Mesendoderm (in vitro differentiated cells): Measurements from ENCODE around the gene EMID1.

Source experiments
- DNase-seq: peaks from one replicate; pipeline ENCODE4 v3.0.0; 2013
- H2AK5ac ChIP-seq: 2 replicates; pipeline ENCODE4 v1.6.1; 2013; ENCODE audit warnings: low read length, inconsistent platforms
- H2BK120ac ChIP-seq: 2 replicates; pipeline ENCODE4 v1.6.1; 2013; ENCODE audit warnings: low read depth, mild to moderate bottlenecking, low read length, moderate library complexity, mixed read lengths
- H2BK15ac ChIP-seq: replicated peaks from 2 replicates; pipeline ENCODE4 v1.6.1; 2013; ENCODE audit warnings: low read depth, mild to moderate bottlenecking, moderate library complexity
- H2BK5ac ChIP-seq: 2 replicates; pipeline ENCODE4 v1.6.1; 2013; ENCODE audit warnings: low read length, inconsistent platforms
- H3K18ac ChIP-seq: 2 replicates; pipeline ENCODE4 v1.6.1; 2013; ENCODE audit warnings: mild to moderate bottlenecking, low read length, mixed read lengths
- H3K23ac ChIP-seq: one replicate; pipeline ENCODE4 v1.6.1; 2013; ENCODE audit warnings: low read length
- H3K27ac ChIP-seq: 2 replicates; pipeline ENCODE4 v1.5.1; 2013; ENCODE audit warnings: low read depth, mild to moderate bottlenecking, inconsistent platforms, low read length, moderate library complexity
- H3K27me3 ChIP-seq: 2 replicates; pipeline ENCODE4 v1.6.1; 2013; ENCODE audit warnings: low read length, control low read depth, mild to moderate bottlenecking, inconsistent platforms; ENCODE audit not compliant: insufficient read depth, poor library complexity
- H3K36me3 ChIP-seq: 2 replicates; pipeline ENCODE4 v1.6.1; 2013; ENCODE audit warnings: low read length, inconsistent platforms; ENCODE audit not compliant: control insufficient read depth, insufficient read depth
- H3K4ac ChIP-seq: one replicate; pipeline ENCODE4 v1.6.1; 2013; ENCODE audit warnings: low read depth, mild to moderate bottlenecking, low read length, moderate library complexity
- H3K4me1 ChIP-seq: 2 replicates; pipeline ENCODE4 v1.6.1; 2013; ENCODE audit warnings: low read depth, low read length, inconsistent platforms; ENCODE audit not compliant: control insufficient read depth
- H3K4me2 ChIP-seq: 2 replicates; pipeline ENCODE4 v1.6.1; 2013; ENCODE audit warnings: low read length
- H3K4me3 ChIP-seq: 2 replicates; pipeline ENCODE4 v1.5.1; 2013; ENCODE audit warnings: mild to moderate bottlenecking, low read length
- H3K56ac ChIP-seq: one replicate; pipeline ENCODE4 v1.6.1; 2013; ENCODE audit warnings: low read length
- H3K79me1 ChIP-seq: 2 replicates; pipeline ENCODE4 v1.6.1; 2013; ENCODE audit warnings: low read length, inconsistent platforms
- H3K79me2 ChIP-seq: 2 replicates; pipeline ENCODE4 v1.6.1; 2013; ENCODE audit warnings: mild to moderate bottlenecking, low read length; ENCODE audit not compliant: control insufficient read depth, insufficient read depth
- H3K9ac ChIP-seq: 2 replicates; pipeline ENCODE4 v1.6.1; 2013; ENCODE audit warnings: low read length, inconsistent platforms
- H4K5ac ChIP-seq: one replicate; pipeline ENCODE4 v1.6.1; 2013; ENCODE audit warnings: low read length
- H4K8ac ChIP-seq: one replicate; pipeline ENCODE4 v1.6.1; 2013; ENCODE audit warnings: low read depth, mild to moderate bottlenecking, control low read depth, low read length, moderate library complexity
- WGBS: extraction: QIAGEN DNeasy Blood & Tissue Kit; methylation state at CpG from one replicate; pipeline ENCODE4 v1.1.7; 2013; ENCODE audit warnings: low lambda C conversion rate, missing lambda C conversion rate; ENCODE audit not compliant: insufficient coverage; ENCODE audit errors: extremely low coverage; 5-methylcytosine and 5-hydroxymethylcytosine counted together

Gene EMID1

DNA sequence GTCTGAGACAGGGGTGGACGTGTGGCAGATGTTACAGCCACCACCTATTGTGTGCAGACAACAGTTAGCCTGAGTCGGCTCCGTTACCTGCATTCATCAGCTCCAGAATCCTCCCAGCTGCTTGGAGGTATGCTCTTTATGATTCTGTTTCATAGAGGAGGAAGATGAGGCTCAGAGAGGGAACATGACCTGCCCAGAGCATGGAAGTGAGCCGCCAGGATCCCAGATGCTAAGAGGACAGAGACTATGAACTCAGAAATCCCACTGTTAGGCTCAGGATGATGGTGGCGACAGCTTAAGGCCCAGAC is 1.5 kb downstream of the EMID1 start:
- Histone ChIP-seq H3K4me1 (no peaks in the 10 kb centered on the region), H2BK5ac (no peak overlapping the region), H3K9ac (no peak overlapping the region), H2AK5ac (no peak overlapping the region), H3K27me3 (no peaks in the 10 kb centered on the region), H3K79me2 (no peaks in the 10 kb centered on the region), H3K4ac (no peak overlapping the region), H2BK15ac (no peak overlapping the region), H3K56ac (no peak overlapping the region), H2BK120ac (no peak overlapping the region), H3K36me3 (no peaks in the 10 kb centered on the region), H3K23ac (no peak overlapping the region), H3K4me3 (no peak overlapping the region), H4K8ac (no peak overlapping the region), H3K4me2 (no peak overlapping the region), H4K5ac (no peak overlapping the region), H3K27ac (no peak overlapping the region), H3K79me1 (no peaks in the 10 kb centered on the region), H3K18ac (no peak overlapping the region)
- no CpG with 5 or more reads among the region's 5 CpGs for WGBS
- DNase-seq: no peak

DNA sequence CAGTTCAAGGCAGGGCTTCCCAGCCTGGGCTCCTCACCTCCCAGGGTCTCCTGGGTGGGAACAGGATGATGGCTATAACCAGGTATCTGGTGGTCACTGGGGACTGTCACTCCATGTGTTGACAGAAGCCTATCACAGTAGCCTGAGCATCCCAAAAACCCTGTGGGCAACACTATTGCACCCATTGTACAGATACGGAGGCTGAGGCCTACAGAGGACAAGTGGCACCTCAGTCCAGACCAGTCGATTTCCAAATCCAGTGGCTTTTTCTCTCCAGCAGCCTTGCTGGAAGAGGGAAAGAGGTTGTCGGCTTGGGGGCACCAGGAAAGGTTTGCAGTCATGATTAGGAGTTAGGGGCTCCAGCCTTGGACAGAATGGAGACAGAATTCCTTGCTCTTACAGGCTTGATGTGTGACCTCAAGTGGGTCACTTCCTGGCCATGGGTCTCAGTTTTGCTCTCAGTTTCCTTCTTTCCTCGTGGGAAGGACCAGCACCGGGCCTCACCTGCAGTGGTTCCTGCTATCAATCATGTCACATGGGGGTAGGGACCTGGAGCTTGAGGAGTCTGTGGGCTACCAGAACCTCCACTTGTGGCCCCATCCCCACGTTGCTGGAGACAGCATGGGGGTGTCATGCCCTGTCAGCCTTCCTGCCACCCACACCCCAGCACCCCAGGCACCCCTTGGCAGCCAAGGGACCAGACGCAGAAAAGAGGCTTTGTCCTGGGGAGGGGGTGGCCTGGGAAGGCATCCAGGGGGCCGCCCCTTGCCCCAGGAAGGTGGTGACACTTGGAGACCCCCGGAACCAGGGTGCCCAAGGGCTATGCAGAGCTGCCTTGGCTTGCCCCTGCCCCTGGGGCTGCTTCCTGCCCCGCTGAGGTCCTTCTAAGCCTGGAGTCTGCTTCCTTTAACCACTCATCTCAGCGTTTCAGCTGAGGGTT is 2.1 kb downstream of the EMID1 start:
- no peak for DNase-seq
- Histone ChIP-seq H3K27ac (no peak overlapping the region), H3K23ac (no peak overlapping the region), H2AK5ac (no peak overlapping the region), H3K56ac (no peak overlapping the region), H3K27me3 (no peaks in the 10 kb centered on the region), H3K4me3 (no peak overlapping the region), H3K9ac (no peak overlapping the region), H3K4ac (no peak overlapping the region), H2BK120ac (no peak overlapping the region), H3K18ac (no peak overlapping the region), H3K79me2 (no peaks in the 10 kb centered on the region), H3K36me3 (no peaks in the 10 kb centered on the region), H3K4me2 (no peak overlapping the region), H2BK15ac (no peak overlapping the region), H3K79me1 (no peaks in the 10 kb centered on the region), H3K4me1 (no peaks in the 10 kb centered on the region), H4K5ac (no peak overlapping the region), H2BK5ac (no peak overlapping the region), H4K8ac (no peak overlapping the region)
- WGBS: no CpG with 5 or more reads among the region's 11 CpGs

DNA sequence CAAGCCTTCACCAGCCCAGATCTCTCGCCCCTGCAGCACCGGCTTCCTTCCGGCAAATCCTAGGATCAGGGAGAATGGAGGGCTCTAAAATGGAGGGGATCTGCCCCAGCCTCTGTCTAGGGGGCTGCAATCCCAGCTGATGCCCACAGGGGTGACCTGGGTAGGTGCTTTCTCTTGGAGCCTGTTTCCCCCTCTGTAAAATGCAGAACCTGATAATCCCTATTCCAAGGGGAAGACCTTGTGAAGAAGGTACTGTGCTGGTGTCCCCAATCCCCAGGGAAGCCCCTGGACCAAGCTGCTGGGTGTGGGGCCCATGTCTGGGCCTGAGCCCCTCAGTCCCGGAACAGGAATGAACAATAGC is 2.8 kb downstream of the EMID1 start:
- H3K27me3 ChIP-seq: no peaks in the 10 kb centered on the region
- H2AK5ac ChIP-seq: no peak overlapping the region
- H3K4ac ChIP-seq: no peak overlapping the region
- no peak overlapping the region for H3K9ac ChIP-seq
- no peaks in the 10 kb centered on the region for H3K79me1 ChIP-seq
- H3K4me1 ChIP-seq: no peaks in the 10 kb centered on the region
- no peak overlapping the region for H3K56ac ChIP-seq
- H4K8ac ChIP-seq: no peak overlapping the region
- no peaks in the 10 kb centered on the region for H3K79me2 ChIP-seq
- no CpG with 5 or more reads among the region's 4 CpGs for WGBS
- DNase-seq: no peak
- no peak overlapping the region for H3K23ac ChIP-seq
- no peak overlapping the region for H4K5ac ChIP-seq
- no peak overlapping the region for H3K4me3 ChIP-seq
- H3K4me2 ChIP-seq: no peak overlapping the region
- no peak overlapping the region for H2BK15ac ChIP-seq
- no peaks in the 10 kb centered on the region for H3K36me3 ChIP-seq
- H2BK5ac ChIP-seq: no peak overlapping the region
- H2BK120ac ChIP-seq: no peak overlapping the region
- H3K27ac ChIP-seq: no peak overlapping the region
- no peak overlapping the region for H3K18ac ChIP-seq

DNA sequence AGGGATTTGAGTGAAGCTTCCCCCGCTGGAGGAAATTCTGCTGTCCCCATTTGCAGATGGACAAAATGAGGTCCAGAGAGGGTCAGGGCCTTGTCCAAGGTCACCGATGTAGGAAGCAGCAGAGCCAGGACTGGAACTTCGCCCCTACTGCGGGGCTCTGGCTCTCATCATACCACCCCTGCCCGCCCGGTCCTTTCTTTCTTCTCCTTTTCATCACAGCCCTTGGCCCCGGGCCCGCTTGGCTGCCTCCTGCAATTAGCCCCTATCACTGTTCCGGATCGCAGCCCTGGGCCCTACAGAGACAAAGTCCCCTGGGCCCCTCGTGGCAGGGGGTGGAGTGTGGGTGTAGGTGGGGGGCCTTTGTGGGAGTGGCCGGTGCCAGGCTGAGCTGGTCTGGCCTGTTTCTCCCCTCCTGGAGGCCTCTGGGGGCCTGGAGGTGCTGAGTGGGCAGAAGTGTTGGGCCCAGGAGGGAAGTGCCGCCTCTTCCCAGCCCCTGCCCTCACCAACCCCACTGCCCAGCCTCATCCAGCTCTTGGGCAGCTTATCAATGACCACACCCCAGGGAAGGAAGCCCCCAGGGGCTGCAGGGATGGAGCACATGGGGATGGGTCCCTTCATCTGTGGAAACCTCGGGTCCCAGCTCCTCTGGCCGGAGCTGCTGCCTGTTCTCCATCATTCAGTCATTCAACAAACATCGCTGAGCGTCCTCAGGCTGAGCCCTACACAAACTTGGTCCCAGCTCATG is 3.4 kb downstream of the EMID1 start:
- Histone ChIP-seq H2BK5ac (no peak overlapping the region), H4K8ac (no peak overlapping the region), H3K4me2 (no peak overlapping the region), H3K27me3 (no peaks in the 10 kb centered on the region), H3K4ac (no peak overlapping the region), H3K36me3 (no peaks in the 10 kb centered on the region), H3K79me2 (no peaks in the 10 kb centered on the region), H3K27ac (no peak overlapping the region), H3K4me3 (no peak overlapping the region), H3K56ac (no peak overlapping the region), H4K5ac (no peak overlapping the region), H2AK5ac (no peak overlapping the region), H3K9ac (no peak overlapping the region), H3K4me1 (no peaks in the 10 kb centered on the region), H3K18ac (no peak overlapping the region), H2BK15ac (no peak overlapping the region), H3K79me1 (no peaks in the 10 kb centered on the region), H3K23ac (no peak overlapping the region), H2BK120ac (no peak overlapping the region)
- WGBS: no CpG with 5 or more reads among the region's 17 CpGs
- DNase-seq: no peak

DNA sequence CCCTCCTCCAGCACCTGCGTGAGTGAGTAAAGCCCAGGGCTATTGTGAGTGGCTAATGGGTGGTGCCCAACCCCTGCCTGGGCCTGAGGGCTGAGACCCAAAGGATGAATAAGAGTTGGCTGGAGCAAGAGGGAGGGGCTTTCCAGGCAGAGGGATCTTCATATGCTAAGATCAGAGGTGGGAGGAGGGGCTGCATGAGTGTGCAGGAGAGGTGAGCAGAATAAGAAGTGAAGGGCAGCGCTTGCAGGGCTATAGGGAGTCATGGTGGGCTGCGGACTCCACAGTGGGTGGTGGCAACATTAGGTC is 3.9 kb downstream of the EMID1 start:
- Histone ChIP-seq H3K4me1 (no peaks in the 10 kb centered on the region), H3K9ac (no peak overlapping the region)

More for the DNA sequence above, 3.9 kb downstream of the EMID1 start:
- no peak overlapping the region for H2BK5ac ChIP-seq
- H3K27ac ChIP-seq: no peak overlapping the region
- no peaks in the 10 kb centered on the region for H3K27me3 ChIP-seq
- H3K79me2 ChIP-seq: no peaks in the 10 kb centered on the region
- H4K8ac ChIP-seq: no peak overlapping the region
- no peaks in the 10 kb centered on the region for H3K36me3 ChIP-seq
- no peak overlapping the region for H3K4me2 ChIP-seq
- H3K4me3 ChIP-seq: no peak overlapping the region
- WGBS: no CpG with 5 or more reads among the region's 3 CpGs
- H3K79me1 ChIP-seq: no peaks in the 10 kb centered on the region
- H2BK120ac ChIP-seq: no peak overlapping the region
- H3K18ac ChIP-seq: no peak overlapping the region
- no peak for DNase-seq
- no peak overlapping the region for H2AK5ac ChIP-seq
- H3K23ac ChIP-seq: no peak overlapping the region
- H3K56ac ChIP-seq: no peak overlapping the region
- H2BK15ac ChIP-seq: no peak overlapping the region
- no peak overlapping the region for H3K4ac ChIP-seq
- H4K5ac ChIP-seq: no peak overlapping the region
